PC-9 (cell line): ENCODE data around the gene TBCC. TPM values are rescaled to one million over a fixed set of nuclear protein-coding genes. Genes with fewer than 3 reads are reported as not detected.
A peak's percentile ranks its signal among the peaks of the same experiment; 100 is the strongest.

Source experiments
- BruUV-seq: library from RNA; stranded (reverse); fragments of 400-500 nt; replicated peaks from 2 replicates; lab custom pipeline; 2021; lab: Mats Ljungman, UMichigan
- CTCF ChIA-PET: fragments of 300-600 bp; sonication (Branson Sonifier 250); formaldehyde crosslinking; loops from one replicate; lab custom pipeline; 2022; ENCODE audit warnings: antibody characterized with exemption; lab: Charles Lee
- POLR2A ChIA-PET: fragments of 300-600 bp; sonication (Branson Sonifier 250); formaldehyde crosslinking; loops from one replicate; lab custom pipeline; 2022; ENCODE audit warnings: antibody characterized with exemption; ENCODE audit not compliant: unreplicated experiment; lab: Charles Lee
- DNase-seq, 2 experiments: peaks; one replicate each; pipeline versions ENCODE4 v3.0.0 to v3.0.0-alpha.2; 2015 to 2022; ENCODE audit warnings: mixed read lengths in 1 of 2
- H2AFZ ChIP-seq: fragments of 200-600 bp; sonication (generic); 2 replicates; pipeline ENCODE4 v1.8.1; 2017; ENCODE audit warnings: antibody characterized with exemption
- H3F3A ChIP-seq: fragments of 200-600 bp; sonication (generic); 2 replicates; pipeline ENCODE4 v1.8.1; 2017; ENCODE audit warnings: antibody characterized with exemption, mild to moderate bottlenecking, low read depth; ENCODE audit not compliant: insufficient read depth
- H3K27ac ChIP-seq: fragments of 200-600 bp; sonication (generic); 2 replicates; pipeline ENCODE4 v1.6.1; 2016; ENCODE audit warnings: mixed run types
- H3K27me3 ChIP-seq: fragments of 200-600 bp; sonication (generic); 2 replicates; pipeline ENCODE4 v1.6.1; 2016; ENCODE audit warnings: low read depth, mixed run types; ENCODE audit not compliant: insufficient read depth
- H3K36me3 ChIP-seq: fragments of 200-600 bp; sonication (generic); 2 replicates; pipeline ENCODE4 v1.6.1; 2016; ENCODE audit warnings: low read depth, mixed run types
- H3K4me1 ChIP-seq: fragments of 200-600 bp; sonication (generic); replicated peaks from 2 replicates; pipeline ENCODE4 v1.6.1; 2016; ENCODE audit warnings: mixed run types; ENCODE audit not compliant: insufficient read depth
- H3K4me2 ChIP-seq: fragments of 200-600 bp; sonication (generic); 2 replicates; pipeline ENCODE4 v1.6.1; 2017; ENCODE audit warnings: mixed run types
- H3K4me3 ChIP-seq: fragments of 200-600 bp; sonication (generic); 2 replicates; pipeline ENCODE4 v1.6.1; 2016; ENCODE audit warnings: mixed run types
- H3K79me2 ChIP-seq: fragments of 200-600 bp; sonication (generic); 2 replicates; pipeline ENCODE4 v1.6.1; 2017; ENCODE audit warnings: low read depth, mixed run types
- H3K9me2 ChIP-seq: fragments of 200-600 bp; sonication (generic); 2 replicates; pipeline ENCODE4 v1.8.1; 2017; ENCODE audit warnings: mild to moderate bottlenecking; ENCODE audit not compliant: insufficient read depth
- H3K9me3 ChIP-seq: fragments of 200-600 bp; sonication (generic); 2 replicates; pipeline ENCODE4 v1.8.1; 2016; ENCODE audit warnings: low read depth; ENCODE audit not compliant: insufficient read depth
- H4K20me1 ChIP-seq: fragments of 200-600 bp; sonication (generic); 2 replicates; pipeline ENCODE4 v1.8.1; 2017; ENCODE audit not compliant: insufficient read depth
- EZH2 ChIP-seq: fragments of 200-600 bp; sonication (generic); IDR thresholded peaks from 2 replicates; pipeline ENCODE4 v1.8.0; 2017; ENCODE audit warnings: antibody characterized with exemption, low read depth
- intact Hi-C: fragments of 100-400 bp; cut with micrococcal nuclease; formaldehyde crosslinking; loops from one replicate; pipeline ENCODE4 v1.10.0; 2022; ENCODE audit not compliant: unreplicated experiment
- total RNA-seq: library from RNA; stranded (reverse); gene quantifications from 2 replicates; pipeline ENCODE4 v1.2.3, GENCODE V29; 2021
- TF ChIP-seq, protein P1 (sequence below): fragments of 200-600 bp; sonication (generic); conservative IDR thresholded peaks from 2 replicates; pipeline ENCODE4 v1.6.1; 2017; ENCODE audit warnings: mixed run types, antibody characterized with exemption, mild to moderate bottlenecking, moderate library complexity

The TBCC gene
- total RNA-seq, 1 experiment from 2014 or later: 12.3 TPM

- H3K79me2 ChIP-seq: no peaks in the 10 kb centered on the region
- intact Hi-C loops: no loop called here
- TF ChIP-seq, protein P1, sequence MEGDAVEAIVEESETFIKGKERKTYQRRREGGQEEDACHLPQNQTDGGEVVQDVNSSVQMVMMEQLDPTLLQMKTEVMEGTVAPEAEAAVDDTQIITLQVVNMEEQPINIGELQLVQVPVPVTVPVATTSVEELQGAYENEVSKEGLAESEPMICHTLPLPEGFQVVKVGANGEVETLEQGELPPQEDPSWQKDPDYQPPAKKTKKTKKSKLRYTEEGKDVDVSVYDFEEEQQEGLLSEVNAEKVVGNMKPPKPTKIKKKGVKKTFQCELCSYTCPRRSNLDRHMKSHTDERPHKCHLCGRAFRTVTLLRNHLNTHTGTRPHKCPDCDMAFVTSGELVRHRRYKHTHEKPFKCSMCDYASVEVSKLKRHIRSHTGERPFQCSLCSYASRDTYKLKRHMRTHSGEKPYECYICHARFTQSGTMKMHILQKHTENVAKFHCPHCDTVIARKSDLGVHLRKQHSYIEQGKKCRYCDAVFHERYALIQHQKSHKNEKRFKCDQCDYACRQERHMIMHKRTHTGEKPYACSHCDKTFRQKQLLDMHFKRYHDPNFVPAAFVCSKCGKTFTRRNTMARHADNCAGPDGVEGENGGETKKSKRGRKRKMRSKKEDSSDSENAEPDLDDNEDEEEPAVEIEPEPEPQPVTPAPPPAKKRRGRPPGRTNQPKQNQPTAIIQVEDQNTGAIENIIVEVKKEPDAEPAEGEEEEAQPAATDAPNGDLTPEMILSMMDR: no peak
- TF ChIP-seq EZH2: no peak
- H3K27me3 ChIP-seq: no peaks in the 10 kb centered on the region
- no peak overlapping the region for H3K4me2 ChIP-seq
- H3K9me3 ChIP-seq: no peaks in the 10 kb centered on the region
- H4K20me1 ChIP-seq: no peaks in the 10 kb centered on the region
- H3K36me3 ChIP-seq: no peaks in the 10 kb centered on the region
- no peak overlapping the region for H3K27ac ChIP-seq
- no peak overlapping the region for H3K4me3 ChIP-seq
- BruUV-seq: no TSS peak
- POLR2A ChIA-PET: interaction anchor here (0.5 kb wide), 1 partner anchor 554 kb away, joined by 3 read pairs; the partner anchor contains the start of gene C6orf132
- H3K9me2 ChIP-seq: no peaks in the 10 kb centered on the region
- no peak for DNase-seq
- no peak overlapping the region for H2AFZ ChIP-seq
- CTCF ChIA-PET: no interaction called here
- H3F3A ChIP-seq: peaks cover 9% of the 10 kb centered on the region; the same call in 1 of the 2 replicates
- H3K4me1 ChIP-seq: no peaks in the 10 kb centered on the region
Observed at GRCh38 chr6:42696526-42697267, 49.2 kb downstream of the TBCC start.

DNA sequence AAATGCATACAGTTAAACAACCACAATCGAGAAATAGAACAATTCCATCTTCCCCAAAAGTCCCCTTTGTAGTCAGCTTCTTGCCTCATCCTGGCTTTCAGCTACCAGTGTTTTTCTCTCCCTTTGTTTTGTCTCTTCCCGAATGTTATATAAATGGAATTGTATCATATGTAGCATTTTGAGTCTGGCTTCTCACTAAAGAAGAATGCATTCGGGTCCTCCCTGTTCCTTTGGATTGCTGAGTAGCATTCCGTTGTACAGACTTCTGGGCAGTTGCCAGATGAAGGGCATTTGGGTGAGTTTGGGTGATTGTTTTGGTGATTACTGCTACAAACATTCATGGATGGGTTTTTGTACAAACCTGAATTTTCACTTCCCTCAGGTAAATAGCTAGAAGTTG is 51.3 kb downstream of the TBCC start:
- peaks cover 9% of the 10 kb centered on the region; the same call in 1 of the 2 replicates for H3F3A ChIP-seq
- no peaks in the 10 kb centered on the region for H3K36me3 ChIP-seq
- no TSS peak for BruUV-seq
- H4K20me1 ChIP-seq: no peaks in the 10 kb centered on the region
- ChIA-PET CTCF (no interaction called here), POLR2A (interaction anchor here (0.7 kb wide), 1 partner anchor 9 kb away, joined by 4 read pairs; no protein-coding TSS in a partner anchor)
- peak in 1 of 2 experiments; percentile 47 for DNase-seq
- TF ChIP-seq, protein P1: no peak
- no peak for TF ChIP-seq EZH2
- no peaks in the 10 kb centered on the region for H3K79me2 ChIP-seq
- H3K4me1 ChIP-seq: no peaks in the 10 kb centered on the region
- H2AFZ ChIP-seq: no peak overlapping the region
- no peaks in the 10 kb centered on the region for H3K27me3 ChIP-seq
- intact Hi-C loops: loop anchor here (5.0 kb wide), 1 partner anchor 33 kb away; no protein-coding TSS in a partner anchor
- no peaks in the 10 kb centered on the region for H3K9me2 ChIP-seq
- H3K4me3 ChIP-seq: no peak overlapping the region
- no peaks in the 10 kb centered on the region for H3K9me3 ChIP-seq
- H3K27ac ChIP-seq: no peak overlapping the region
- no peak overlapping the region for H3K4me2 ChIP-seq

Other genes starting within 250 kb of the TBCC start
- gene UBR2, start 182.1 kb downstream of the TBCC start, total RNA-seq: 20.5 and 21.1 TPM in 2 replicates
- not detected in 2 replicates for gene PRPH2, start 23.5 kb downstream of the TBCC start, total RNA-seq
- gene BICRAL, start 35.9 kb upstream of the TBCC start, total RNA-seq: 8.5 and 12.9 TPM in 2 replicates
- 84.1 and 87.1 TPM in 2 replicates for gene RPL7L1, start 133.5 kb upstream of the TBCC start, total RNA-seq
- not detected in 2 replicates for gene PTCRA, start 169.9 kb upstream of the TBCC start, total RNA-seq
- 47.7 and 54.8 TPM in 2 replicates for gene CNPY3, start 183.4 kb upstream of the TBCC start, total RNA-seq
- gene GNMT, start 214.7 kb upstream of the TBCC start, total RNA-seq: 0.57 TPM in 1 of 2 replicates, not detected in the other
- gene PEX6, start 233.1 kb upstream of the TBCC start, total RNA-seq: 25.9 and 31.3 TPM in 2 replicates
- gene PPP2R5D, start 238.5 kb upstream of the TBCC start, total RNA-seq: 42.9 and 53.7 TPM in 2 replicates